Activated CD8-positive, alpha-beta memory T cell treated with anti-CD3 and anti-CD28 coated beads for 48 hours (primary cell): ENCODE data around the gene THG1L.

ENCODE experiments used
- DNase-seq, 3 experiments: peaks; one replicate each; pipeline ENCODE4 v3.0.0-alpha.2; 2020; ENCODE audit warnings: low read depth in 2 of 3, low spot score in 2 of 3

Gene THG1L

DNA sequence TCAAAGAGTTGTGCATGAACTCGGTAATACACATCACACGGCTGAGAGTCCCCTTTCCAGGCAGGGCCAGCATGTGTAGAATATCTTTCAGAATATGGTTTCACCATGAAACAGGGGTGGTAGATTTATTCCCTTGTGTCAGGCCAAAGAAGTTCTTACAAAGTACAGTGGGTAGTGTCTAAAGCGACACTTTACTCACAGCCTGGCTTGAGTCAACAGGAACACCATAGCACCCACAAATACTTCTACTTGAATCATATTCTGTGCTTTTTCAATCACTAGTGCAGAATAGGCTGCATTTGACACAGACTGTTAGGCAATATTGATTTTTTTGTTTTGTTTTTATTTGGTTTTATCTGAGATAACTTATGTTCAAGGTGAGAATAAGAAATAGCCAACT, 24.9 kb downstream of the THG1L start:
- no peak for DNase-seq

DNA sequence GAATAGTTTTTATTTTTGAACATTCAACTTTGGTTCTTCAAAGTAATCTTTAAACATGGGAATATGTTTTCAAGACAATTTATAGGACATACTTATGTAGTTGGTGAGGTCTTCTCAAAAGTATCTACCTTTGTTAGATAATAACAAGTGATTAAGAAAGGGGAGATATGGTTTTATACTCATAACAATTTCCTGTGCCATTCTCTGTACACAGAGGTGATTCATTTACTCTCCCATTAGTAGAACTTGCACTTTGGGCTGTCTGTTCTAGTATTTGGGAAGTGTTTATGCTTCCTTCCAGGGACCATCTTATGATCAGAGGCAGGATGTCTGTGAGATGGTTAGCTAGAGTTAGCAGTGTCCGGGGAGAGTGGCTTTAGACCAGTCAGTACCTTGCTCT, 27.5 kb downstream of the THG1L start:
- DNase-seq, result no peak

DNA sequence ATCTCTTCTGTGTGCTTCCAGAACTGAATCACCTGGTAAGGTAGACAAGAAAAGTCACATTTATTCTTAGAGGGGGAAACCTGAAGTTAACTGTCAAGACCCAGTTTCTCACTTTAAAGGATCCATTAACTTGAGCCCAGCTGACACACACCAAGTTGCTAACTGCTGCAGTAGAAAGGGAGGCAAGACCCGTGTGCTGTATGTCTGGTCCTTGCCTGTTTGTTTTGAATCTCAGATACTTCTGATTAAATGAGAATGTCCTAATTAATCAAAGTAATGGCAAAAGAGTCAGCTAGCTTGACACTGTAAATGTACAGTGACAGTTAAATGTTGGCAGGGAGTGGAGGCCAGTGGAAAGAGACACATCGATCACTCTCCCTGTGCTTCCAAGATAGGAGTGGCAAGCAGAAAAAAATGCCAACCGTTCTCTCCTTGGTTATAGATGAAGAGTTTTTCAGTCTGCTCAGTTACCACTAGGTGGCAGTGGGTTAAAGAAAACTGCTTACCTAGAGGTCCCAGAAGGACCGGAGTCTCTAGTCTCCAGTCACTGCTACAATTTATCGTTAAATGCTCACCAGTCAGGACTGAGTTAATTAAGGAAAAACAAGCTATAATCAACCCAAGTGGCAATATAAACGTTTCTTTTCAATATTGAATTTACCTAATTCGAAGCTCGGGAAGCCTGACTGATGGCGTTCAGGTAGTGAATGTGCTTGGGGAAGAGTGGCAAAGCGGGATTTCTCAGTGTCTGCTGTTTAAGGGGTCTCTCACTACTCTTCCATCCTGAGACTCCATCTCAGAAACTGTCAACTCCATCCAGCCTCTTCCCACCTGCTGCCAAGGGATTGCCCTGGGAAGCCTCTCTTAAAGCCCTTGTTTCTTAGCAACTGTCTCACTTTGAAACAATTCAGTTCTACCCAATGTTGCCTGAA, 30.7 kb downstream of the THG1L start:
- no peak for DNase-seq

DNA sequence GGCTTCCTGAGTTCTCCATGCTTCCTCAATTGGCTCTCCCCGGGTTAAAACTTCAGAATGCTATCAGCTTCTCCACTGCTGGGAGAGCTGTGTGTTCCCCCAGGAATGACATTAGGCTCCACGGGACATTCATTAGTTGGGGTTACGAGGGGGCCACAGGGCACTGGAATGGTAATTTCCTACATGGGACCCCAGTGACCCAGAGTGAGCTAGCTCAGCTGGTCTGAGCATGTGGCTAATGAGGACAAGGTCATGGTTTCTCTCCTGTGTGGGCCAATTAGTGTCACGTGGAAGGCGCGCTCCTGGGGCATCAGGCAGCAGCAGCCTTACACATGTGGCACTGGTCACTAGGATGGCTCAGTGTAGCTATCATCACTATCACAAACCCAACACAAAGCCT, 33.3 kb downstream of the THG1L start:
- no peak for DNase-seq

DNA sequence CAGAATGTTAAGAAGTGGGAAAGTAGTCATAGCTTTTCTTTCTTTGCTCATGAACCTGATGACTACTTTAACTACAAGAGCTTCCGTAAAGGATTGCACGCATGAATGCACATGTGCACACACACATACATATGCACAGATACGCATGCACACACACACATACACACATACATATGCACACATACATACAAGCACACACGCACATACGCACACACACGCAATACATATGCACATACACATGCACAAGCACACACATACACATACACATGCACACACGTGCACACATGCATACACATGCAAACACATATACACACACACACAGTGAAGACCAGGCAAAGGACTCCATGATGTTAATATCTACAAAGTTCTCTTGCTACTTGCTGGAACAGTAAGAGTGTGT, 35.2 kb downstream of the THG1L start:
- DNase-seq, result no peak

DNA sequence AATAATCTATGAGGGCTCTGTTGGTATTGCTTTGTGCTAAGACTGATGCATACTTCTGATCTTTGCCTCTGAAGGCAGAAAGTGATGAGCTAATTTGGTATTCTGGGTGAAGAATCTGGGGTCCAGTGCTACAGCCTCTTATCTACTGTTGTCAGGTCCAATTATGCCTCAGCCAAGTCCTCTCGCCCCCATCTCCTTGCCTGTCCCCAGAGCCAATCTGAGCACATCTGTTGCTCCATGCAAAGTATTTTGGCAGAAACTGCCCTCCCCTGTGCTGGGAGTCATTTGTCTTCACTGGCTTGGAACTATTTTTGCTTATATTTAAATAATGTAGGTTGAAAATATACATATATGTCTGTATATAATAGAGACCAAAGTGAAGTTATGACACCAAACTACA, 35.7 kb downstream of the THG1L start:
- no peak for DNase-seq

DNA sequence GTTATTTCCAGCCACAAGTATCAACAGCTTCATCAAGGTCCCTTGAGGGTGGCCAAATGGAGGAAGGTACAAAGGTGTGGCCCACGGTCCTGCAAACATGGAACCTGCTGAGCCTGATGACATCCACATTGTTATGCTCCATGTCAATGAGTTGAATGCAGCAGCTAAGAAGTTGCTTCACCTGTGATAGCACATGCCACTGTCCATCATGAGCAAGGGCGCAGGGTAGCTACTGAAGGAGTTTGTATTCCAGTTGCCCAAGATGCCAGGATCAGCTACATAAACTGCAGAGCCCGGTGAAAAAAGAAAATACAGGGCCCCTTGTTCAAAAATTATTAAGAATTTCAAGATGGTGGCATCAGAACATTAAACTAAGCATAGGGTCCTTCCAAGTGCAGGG, 36.5 kb downstream of the THG1L start:
- no peak for DNase-seq

DNA sequence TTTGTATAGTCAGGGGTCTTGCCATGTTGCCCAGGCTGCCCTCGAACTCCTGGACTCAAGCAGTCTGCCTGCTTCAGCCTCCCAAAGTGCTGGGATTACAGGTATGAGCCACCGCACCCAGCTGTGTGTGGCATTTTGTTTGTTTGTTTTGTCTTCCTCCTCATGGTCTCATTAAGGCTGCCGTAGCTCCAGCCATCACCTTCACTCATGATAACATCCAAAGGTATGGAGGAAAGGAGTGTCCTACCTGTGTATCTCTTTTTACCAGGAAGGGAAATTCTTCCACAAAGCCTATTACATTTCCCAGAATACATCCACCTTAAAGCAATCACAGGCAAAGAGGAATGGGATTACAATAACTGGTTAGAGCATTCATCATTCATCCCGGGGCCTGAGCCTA, 39.4 kb downstream of the THG1L start:
- no peak for DNase-seq

DNA sequence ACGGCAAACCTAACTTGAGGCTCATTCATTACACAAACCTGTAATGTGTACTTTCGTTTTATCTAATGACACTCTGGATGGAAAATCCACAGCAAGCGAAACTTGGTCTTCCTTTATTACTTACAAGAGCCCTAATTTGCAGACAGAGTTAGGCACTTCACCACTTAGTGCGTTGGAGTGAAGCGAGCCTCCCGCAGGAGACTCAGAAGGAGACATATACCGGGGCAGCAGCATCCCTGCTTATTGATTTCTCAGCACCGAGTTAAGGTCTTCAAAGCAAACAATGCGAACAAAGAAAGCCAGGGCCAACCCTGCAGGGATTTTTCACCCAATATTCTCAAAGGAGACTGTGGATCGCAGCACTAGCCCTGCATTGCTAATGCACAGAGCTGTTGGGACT, 40.9 kb downstream of the THG1L start:
- no peak for DNase-seq

DNA sequence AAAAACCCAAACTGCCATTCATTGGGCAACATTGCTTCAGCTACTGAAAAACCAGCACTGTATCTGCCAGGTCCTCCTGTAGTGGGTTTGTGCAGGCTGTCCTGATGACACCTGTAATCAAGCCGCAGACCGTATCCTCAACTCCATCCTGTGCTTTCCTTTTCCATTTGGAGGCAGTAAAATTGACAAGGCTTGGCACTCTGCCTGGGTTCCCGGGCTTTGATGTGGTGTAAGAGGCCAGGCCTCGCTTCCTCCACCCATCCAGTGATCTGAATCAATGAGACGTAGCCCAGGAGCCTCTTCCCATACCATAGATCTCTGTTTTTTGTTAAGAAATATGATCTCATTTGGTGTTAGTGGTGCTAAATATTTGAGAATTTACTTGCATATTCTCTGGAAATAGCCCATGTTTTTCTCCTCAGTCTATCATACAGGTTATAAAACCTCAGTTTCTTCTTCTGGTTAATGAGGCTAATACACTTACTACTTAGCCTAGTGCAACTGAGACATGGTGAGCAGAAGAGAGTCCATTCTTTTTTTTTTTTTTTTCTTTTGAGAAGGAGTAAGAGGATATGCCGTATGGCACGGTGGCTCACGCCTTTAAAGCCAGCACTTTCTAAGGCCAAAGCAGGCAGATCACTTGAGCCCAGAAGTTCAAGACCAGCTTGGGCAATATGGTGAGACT, 47.0 kb downstream of the THG1L start:
- DNase-seq, result no peak

DNA sequence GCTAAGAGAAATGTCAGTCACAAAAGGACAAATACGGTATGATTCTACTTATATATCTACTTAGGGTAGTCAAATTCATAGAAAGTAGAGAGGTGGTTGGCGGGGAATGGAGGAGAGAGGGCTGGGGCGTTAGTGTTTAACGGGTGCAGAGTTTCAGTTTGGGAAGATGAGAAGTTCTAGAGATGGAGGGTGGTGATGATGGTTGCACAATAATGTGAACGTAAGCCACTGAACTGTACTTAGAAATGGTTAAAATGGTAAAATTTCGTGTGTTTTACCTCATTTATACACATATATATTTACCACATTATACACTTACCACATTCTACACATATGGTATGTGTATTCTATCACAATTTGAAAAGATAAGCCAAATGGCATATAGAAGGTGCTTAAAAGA, 48.0 kb downstream of the THG1L start:
- no peak for DNase-seq

DNA sequence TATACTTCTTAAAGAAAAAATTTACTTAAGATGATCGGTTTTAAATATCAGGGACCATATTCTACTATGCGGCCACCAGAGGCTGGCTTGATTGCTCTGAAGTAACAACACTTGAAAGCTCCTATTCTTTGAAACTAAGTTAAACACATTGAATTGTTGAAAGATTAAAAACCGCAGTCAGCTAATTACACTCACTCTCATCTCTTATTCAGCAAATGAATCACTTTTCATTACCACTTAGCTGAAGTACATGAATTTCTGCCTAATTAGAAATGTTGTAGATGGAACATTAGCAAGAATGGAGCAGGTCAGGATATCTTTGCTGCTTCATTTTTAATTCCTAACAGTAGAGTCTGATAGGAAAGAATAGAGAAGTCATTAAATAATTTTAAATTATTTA, 54.6 kb downstream of the THG1L start:
- no peak for DNase-seq
